NCI-H226 (cell line): ENCODE results near the gene PNKD.

Source experiments
- DNase-seq: peaks from one replicate; pipeline ENCODE4 v3.0.0-alpha.2; 2015

Gene PNKD

DNA sequence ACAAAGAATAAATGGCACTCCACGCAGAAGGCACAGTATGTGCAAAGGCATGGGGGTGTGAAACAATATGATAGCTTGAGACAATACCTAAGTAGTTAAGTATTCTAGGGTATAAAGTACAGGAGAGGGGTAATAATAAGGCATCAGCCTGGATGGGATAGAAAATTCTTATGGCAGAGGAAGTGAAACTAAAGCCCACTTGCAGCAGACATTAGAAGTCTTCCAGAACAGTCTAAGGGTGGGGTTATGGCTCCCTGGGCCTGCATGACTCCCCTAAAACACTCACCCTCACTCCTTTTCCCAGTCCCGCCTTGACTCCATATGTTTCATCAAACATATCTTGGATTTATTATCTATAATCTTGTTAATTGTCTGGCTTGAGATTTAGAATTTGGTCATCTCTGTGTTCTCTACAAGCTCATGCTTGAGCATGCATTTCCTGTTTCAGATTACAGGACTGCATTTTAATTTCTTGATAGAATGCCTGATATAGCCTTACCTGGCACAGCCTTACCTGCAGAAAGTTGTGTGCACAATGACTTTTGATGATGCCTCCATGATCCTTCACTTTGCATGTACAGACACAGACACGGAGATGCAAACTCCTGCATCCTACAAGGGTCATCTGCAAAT lies 50.5 kb downstream of the PNKD start:
- no peak for DNase-seq

GRCh38 chr2:218322768-218323525 lies 52.6 kb downstream of the PNKD start:
- peak; percentile 77 for DNase-seq

DNA sequence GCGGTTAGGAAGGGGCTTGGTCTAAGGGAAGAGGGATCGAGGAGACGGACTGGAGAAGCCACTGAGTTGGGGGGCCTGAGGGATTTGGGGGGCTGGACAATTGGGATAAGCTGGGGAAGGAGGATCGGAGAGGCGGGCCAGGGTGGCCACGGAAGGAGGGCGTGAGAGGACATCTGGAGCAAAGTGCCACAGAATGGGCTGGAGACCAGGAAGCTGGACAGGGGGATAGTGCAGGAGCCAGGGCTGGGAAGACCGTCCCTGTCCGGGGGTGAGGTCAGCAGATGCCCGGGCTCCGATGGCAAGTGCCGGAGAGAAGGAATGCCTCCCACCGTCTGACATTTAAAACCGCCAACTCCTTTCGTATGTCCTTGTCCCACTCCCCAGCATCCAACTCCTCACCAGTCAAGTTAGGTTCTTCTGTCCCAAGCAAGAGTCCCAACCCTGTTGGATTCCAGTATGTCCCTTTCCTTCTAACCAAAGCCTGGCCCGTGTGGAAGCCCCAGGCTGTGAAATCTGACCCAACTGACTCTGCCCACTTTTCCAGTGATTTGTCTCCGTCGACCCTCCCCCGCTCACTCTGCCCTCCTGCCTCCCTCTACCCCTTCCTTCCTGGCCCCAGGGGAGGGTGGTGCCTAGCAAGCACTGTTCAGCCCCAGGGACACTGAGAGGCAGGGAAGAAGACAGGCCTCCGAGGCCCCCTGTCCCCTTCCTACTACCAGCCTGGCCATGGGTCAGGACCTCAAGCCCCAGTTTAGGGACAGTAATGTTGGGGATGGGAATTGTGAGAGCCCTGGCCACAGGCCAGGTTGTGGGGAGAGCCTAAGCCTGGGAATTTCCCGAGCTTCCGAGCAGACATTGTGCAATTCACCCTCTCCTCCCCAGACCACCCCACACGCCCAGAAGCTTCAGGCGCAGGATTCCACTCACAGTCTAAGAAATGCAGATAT lies 53.5 kb downstream of the PNKD start:
- DNase-seq: peak; percentile 60

GRCh38 chr2:218325566-218326160 lies 55.3 kb downstream of the PNKD start:
- DNase-seq: no peak

- DNase-seq: no peak
Measured at GRCh38 chr2:218326315-218326714, 56.0 kb downstream of the PNKD start.

GRCh38 chr2:218327451-218328210 lies 57.3 kb downstream of the PNKD start:
- DNase-seq: no peak

DNA sequence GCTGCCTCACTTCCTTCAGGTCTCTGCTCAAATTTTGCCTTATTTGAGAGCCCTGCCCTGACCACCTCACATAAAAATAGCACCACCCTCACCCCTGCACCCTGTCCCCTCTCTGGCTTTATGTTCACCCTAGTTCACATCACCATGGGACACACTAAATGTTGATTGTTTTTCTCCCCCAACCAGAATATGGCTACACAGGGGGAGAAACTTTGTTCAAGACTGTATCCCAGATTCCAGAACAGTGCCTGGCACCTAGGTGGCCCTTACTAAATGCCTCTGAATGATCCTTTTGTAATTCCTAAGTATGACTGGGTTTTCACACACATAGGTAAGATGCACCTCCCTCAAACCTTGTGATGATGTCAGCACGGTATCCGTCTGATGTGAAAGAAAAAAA lies 58.0 kb downstream of the PNKD start:
- no peak for DNase-seq

- DNase-seq: no peak
Measured at GRCh38 chr2:218329027-218329825, 58.9 kb downstream of the PNKD start.

DNA sequence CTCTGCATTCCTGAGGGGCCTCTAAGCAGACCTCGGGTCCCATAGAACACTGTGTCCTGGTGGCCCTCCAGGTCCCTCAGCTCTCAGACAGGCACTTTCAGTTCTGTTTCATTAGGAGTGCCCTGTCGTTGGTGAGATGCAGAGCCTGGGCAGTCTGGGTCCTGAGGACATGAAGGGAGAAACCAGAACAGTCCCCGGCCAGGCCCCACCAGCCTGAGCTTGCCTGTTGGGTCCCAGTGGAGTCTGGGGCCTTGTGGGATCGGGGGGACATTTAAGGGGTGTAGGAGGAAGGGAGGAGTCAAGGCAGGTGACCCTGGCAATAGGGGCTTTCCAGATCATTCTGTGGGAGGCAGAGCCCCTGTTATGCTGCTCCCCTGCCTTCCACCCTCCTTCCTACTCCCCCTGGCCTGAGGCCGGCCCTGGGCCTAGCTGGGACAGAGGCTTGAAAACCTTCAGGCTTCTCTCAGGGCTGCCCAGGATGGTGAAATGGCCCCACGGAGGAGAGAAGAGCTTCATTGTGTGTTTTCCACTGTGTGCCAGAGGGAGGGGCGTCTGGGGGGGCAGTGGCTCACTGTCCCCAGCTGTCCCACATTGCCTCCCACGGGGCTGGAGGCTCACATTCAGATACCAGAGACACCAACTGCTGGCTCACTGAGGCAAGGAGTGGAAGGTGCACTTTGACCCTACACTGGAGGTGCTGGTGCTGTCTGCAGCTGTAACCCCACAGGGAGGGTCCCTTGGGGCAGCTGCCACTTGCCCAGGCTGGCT lies 59.7 kb downstream of the PNKD start:
- DNase-seq: no peak

DNA sequence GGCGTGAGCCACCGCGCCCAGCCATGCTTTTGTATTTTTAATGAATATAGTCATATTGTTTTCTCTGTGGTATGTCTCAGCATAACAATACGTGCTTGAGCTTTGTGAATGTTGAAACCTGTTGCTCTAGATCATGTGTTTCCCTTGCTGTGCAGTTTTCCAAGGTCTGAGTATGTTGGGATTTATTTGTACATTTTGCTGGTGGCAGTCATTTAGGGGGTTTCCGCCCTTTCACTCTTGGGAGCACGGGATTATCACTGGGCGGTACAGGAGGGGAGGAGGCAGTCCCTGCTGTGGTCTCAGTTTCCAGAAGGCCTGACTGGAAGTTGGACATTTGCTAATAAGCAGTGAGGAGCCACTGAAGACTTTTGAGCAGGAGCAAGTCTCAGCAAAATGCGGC lies 61.4 kb downstream of the PNKD start:
- no peak for DNase-seq

- no peak for DNase-seq
Measured at GRCh38 chr2:218332288-218332687, 62.0 kb downstream of the PNKD start.

- no peak for DNase-seq
Measured at GRCh38 chr2:218332920-218333645, 62.8 kb downstream of the PNKD start.

DNA sequence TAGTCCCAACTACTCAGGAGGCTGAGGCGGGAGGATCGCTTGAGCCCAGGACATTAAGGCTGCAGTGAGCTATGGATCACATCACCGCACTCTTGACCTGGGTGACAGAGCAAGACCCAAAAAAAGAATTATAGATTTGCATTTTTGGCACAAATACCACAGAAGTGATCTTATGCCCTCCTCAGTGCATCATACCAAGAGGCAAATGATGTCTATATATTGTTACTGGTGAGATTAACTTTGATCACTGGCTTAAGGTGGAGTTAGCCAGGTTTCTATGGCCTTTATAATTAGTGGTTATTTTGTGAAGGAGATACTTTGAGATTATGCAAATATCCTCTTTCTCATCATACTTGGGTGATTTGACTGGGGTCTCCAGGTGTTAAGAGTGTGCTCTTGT lies 64.2 kb downstream of the PNKD start:
- DNase-seq: no peak

- no peak for DNase-seq
Measured at GRCh38 chr2:218340656-218341055, 70.3 kb downstream of the PNKD start.

- no peak for DNase-seq
Measured at GRCh38 chr2:218341381-218341780, 71.1 kb downstream of the PNKD start.

- no peak for DNase-seq
Measured at GRCh38 chr2:218342837-218343236, 72.5 kb downstream of the PNKD start.

DNA sequence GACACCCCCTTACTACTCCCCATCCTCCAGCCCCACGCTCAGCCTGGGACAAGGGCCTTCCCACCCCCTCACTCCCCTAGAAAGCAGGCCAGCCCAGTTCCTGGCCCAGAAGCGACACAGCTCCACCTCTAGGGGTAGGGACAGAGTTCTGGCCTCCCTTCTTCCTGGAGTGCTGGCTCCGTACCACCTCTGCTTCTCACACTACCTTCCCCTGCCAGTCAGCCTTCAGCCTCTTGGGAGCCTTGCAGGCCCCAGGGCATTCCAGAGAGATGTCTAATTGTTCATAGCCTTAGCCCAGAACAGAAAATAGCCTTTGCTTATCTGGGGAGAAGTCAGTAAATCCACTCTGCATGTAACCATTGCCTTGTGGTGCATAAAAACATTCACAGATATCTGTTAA lies 73.3 kb downstream of the PNKD start:
- DNase-seq: peak; percentile 72

- DNase-seq: peak; percentile 9
Measured at GRCh38 chr2:218344090-218344754, 73.9 kb downstream of the PNKD start.

- no peak for DNase-seq
Measured at GRCh38 chr2:218344755-218345417, 74.6 kb downstream of the PNKD start.
